ENCODE data around the gene C9. TPM values are rescaled to one million over a fixed set of nuclear protein-coding genes. Genes with fewer than 3 reads are reported as not detected.

The C9 gene
- total and polyA plus RNA-seq, 2 donors (not counting 1 experiment from before 2014, with no cell fraction given), result not detected

DNA sequence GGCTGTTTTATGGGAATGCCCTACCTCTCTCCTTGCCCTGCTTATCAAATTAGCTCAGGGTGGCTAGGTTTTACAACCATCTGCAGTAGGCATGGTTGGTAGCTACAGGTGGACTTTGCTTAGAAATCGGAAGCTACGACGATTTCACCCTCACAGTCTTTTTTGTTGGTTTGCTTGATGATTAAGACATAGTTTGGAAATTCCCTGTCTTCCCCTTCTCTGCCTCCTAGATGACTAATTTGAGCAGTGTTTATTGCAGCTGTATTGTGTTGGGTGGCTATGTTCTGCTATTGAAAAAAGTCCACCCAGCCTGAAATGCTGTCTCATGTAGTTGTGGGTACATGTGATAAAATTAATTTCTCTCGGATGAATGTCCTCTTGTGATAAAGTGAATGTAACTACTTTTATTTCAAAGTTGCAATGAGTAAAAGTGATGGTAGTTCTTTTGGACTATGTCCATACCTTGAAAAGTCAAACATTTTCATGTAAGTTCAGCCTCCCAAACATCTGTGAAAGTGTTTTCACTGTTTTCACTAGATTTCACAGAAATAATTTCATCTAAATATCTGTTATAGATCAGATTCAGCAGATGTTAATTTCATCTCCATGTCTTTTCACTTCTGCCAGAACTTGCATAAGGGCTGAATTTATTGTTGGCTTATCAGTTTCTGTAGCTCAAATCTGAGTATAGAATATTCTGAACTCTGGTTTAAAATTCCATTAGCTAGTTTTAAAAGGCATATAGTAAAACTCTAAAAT, 107.6 kb downstream of the C9 start:
- no CpG with 5 or more reads among the region's 4 CpGs for WGBS (ENCODE audit: insufficient coverage)
- no peak overlapping the region for H2AFZ ChIP-seq (ENCODE audit: insufficient read depth, low read depth, low read length, poor library complexity, severe bottlenecking)
- no peaks in the 10 kb centered on the region for H3K4me1 Mint-ChIP-seq
- DNase-seq, result no peak
- H3K79me2 ChIP-seq (ENCODE audit: control insufficient read depth, insufficient read depth, low read length), result no peaks in the 10 kb centered on the region
- H3K27ac Mint-ChIP-seq, result no peak overlapping the region
- H3K27me3 Mint-ChIP-seq, result peaks cover 24% of the 10 kb centered on the region
- POLR2A ChIA-PET, result no interaction called here
- no peak overlapping the region for H3K4me2 ChIP-seq (replicated peaks; ENCODE audit: low read depth, low read length, poor library complexity, severe bottlenecking)
- H3K4me3 Mint-ChIP-seq, result no peak overlapping the region
- H4K20me1 ChIP-seq (ENCODE audit: control insufficient read depth, insufficient read depth, low read length, poor library complexity, severe bottlenecking), result no peaks in the 10 kb centered on the region
- CTCF ChIA-PET, result interaction anchor here (1.3 kb wide), 1 partner anchor 27 kb away, joined by 3 read pairs; no protein-coding TSS in a partner anchor
- H3K9me3 Mint-ChIP-seq (ENCODE audit: insufficient read depth), result no peaks in the 10 kb centered on the region
- ATAC-seq (ENCODE audit: low read depth), result no peak
- no peak overlapping the region for H3K4me3 ChIP-seq (ENCODE audit: control extremely low read depth in 1 of 5, extremely low read depth in 1 of 5, insufficient read depth in 1 of 5, low read depth in 2 of 5, low read length in 4 of 5)
- no peak overlapping the region for H3K9ac ChIP-seq (ENCODE audit: low read length)
- no peaks in the 10 kb centered on the region for H3K36me3 ChIP-seq (replicated peaks in 1 of 2; ENCODE audit: control extremely low read depth in 1 of 2, control insufficient read depth in 1 of 2, extremely low read depth in 1 of 2, insufficient read depth in 2 of 2, low read length in 1 of 2)
- H3K27ac ChIP-seq (ENCODE audit: low read length in 2 of 2), result no peak overlapping the region
- peaks cover 0 to 3% (median 0%) of the 10 kb centered on the region in 4 experiments for H3K27me3 ChIP-seq (replicated peaks in 1 of 4; ENCODE audit: control extremely low read depth in 1 of 4, control insufficient read depth in 3 of 4, insufficient read depth in 4 of 4, low read length in 3 of 4)
- H3K9me3 ChIP-seq (ENCODE audit: control extremely low read depth in 1 of 3, control insufficient read depth in 2 of 3, insufficient read depth in 1 of 3, low read length in 2 of 3), result no peaks in the 10 kb centered on the region
- no peaks in the 10 kb centered on the region for H3K4me1 ChIP-seq (ENCODE audit: control insufficient read depth in 2 of 2, insufficient read depth in 2 of 2, low read length in 2 of 2)
- intact Hi-C loops (cut with micrococcal nuclease), result no loop called here
- TF ChIP-seq, protein P1, sequence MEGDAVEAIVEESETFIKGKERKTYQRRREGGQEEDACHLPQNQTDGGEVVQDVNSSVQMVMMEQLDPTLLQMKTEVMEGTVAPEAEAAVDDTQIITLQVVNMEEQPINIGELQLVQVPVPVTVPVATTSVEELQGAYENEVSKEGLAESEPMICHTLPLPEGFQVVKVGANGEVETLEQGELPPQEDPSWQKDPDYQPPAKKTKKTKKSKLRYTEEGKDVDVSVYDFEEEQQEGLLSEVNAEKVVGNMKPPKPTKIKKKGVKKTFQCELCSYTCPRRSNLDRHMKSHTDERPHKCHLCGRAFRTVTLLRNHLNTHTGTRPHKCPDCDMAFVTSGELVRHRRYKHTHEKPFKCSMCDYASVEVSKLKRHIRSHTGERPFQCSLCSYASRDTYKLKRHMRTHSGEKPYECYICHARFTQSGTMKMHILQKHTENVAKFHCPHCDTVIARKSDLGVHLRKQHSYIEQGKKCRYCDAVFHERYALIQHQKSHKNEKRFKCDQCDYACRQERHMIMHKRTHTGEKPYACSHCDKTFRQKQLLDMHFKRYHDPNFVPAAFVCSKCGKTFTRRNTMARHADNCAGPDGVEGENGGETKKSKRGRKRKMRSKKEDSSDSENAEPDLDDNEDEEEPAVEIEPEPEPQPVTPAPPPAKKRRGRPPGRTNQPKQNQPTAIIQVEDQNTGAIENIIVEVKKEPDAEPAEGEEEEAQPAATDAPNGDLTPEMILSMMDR (IDR thresholded peaks at IDR 0.05), result no peak
- TF ChIP-seq EZH2 (IDR thresholded peaks at IDR 0.05; ENCODE audit: borderline replicate concordance, insufficient read depth, low read depth, low read length, poor library complexity, severe bottlenecking), result no peak

GRCh38 chr5:39255406-39255805, 108.9 kb downstream of the C9 start:
- Histone ChIP-seq H3K4me1 (ENCODE audit: control insufficient read depth in 2 of 2, insufficient read depth in 2 of 2, low read length in 2 of 2) (no peaks in the 10 kb centered on the region), H3K27me3 (replicated peaks in 1 of 4; ENCODE audit: control extremely low read depth in 1 of 4, control insufficient read depth in 3 of 4, insufficient read depth in 4 of 4, low read length in 3 of 4) (peaks cover 0 to 3% (median 0%) of the 10 kb centered on the region in 4 experiments), H3K36me3 (replicated peaks in 1 of 2; ENCODE audit: control extremely low read depth in 1 of 2, control insufficient read depth in 1 of 2, extremely low read depth in 1 of 2, insufficient read depth in 2 of 2, low read length in 1 of 2) (no peaks in the 10 kb centered on the region), H3K9ac (ENCODE audit: low read length) (no peak overlapping the region), H3K4me2 (replicated peaks; ENCODE audit: low read depth, low read length, poor library complexity, severe bottlenecking) (no peak overlapping the region), H2AFZ (ENCODE audit: insufficient read depth, low read depth, low read length, poor library complexity, severe bottlenecking) (no peak overlapping the region), H3K4me3 (ENCODE audit: control extremely low read depth in 1 of 5, extremely low read depth in 1 of 5, insufficient read depth in 1 of 5, low read depth in 2 of 5, low read length in 4 of 5) (no peak overlapping the region), H3K27ac (ENCODE audit: low read length in 2 of 2) (no peak overlapping the region), H3K9me3 (ENCODE audit: control extremely low read depth in 1 of 3, control insufficient read depth in 2 of 3, insufficient read depth in 1 of 3, low read length in 2 of 3) (peaks cover 0 to 3% (median 0%) of the 10 kb centered on the region in 3 donors), H3K79me2 (ENCODE audit: control insufficient read depth, insufficient read depth, low read length) (no peaks in the 10 kb centered on the region), H4K20me1 (ENCODE audit: control insufficient read depth, insufficient read depth, low read length, poor library complexity, severe bottlenecking) (no peaks in the 10 kb centered on the region)
- no peak for ATAC-seq (ENCODE audit: low read depth)
- no peak for DNase-seq
- POLR2A ChIA-PET, result no interaction called here
- Mint-ChIP-seq H3K4me3 (no peak overlapping the region), H3K27me3 (peaks cover 24% of the 10 kb centered on the region), H3K4me1 (no peaks in the 10 kb centered on the region), H3K9me3 (ENCODE audit: insufficient read depth) (peaks cover 3% of the 10 kb centered on the region), H3K27ac (no peak overlapping the region)
- intact Hi-C loops (cut with micrococcal nuclease), result no loop called here
- 100% methylated on average over 2 of the region's 2 CpGs for WGBS (ENCODE audit: insufficient coverage)
- TF ChIP-seq, protein P1 (IDR thresholded peaks at IDR 0.05), result no peak
- TF ChIP-seq EZH2 (IDR thresholded peaks at IDR 0.05; ENCODE audit: borderline replicate concordance, insufficient read depth, low read depth, low read length, poor library complexity, severe bottlenecking), result no peak
- CTCF ChIA-PET, result interaction anchor here (1.4 kb wide), 1 partner anchor 37 kb away, joined by 5 read pairs; no protein-coding TSS in a partner anchor
